Sigmoid colon (tissue), 7 donors: ENCODE measurements around the gene ZNF513. TPM values are rescaled to one million over a fixed set of nuclear protein-coding genes. Genes with fewer than 3 reads are reported as not detected.

ENCODE experiments used
- DNase-seq: peaks from one replicate; pipeline ENCODE4 v3.0.0-alpha.2; 2019
- H3K27ac ChIP-seq, 4 donors: fragments of 200-600 bp; sonication (generic); one replicate each; pipeline ENCODE4 v1.5.1; 2016 to 2019; ENCODE audit warnings: mild to moderate bottlenecking in 1 of 4
- H3K27me3 ChIP-seq, 3 donors: fragments of 200-600 bp; sonication (generic); one replicate each; pipeline ENCODE4 v1.5.1; 2019; ENCODE audit warnings: mild to moderate bottlenecking in 1 of 3
- H3K36me3 ChIP-seq, 4 donors: fragments of 200-600 bp; sonication (generic); one replicate each; pipeline ENCODE4 v1.5.1; 2016 to 2019
- H3K4me1 ChIP-seq, 4 donors: fragments of 200-600 bp; sonication (generic); one replicate each; pipeline ENCODE4 v1.5.1; 2017 to 2019
- H3K4me3 ChIP-seq, 4 donors: fragments of 200-600 bp; sonication (generic); one replicate each; pipeline ENCODE4 v1.5.1; 2017 to 2019; ENCODE audit warnings: mild to moderate bottlenecking in 2 of 4, moderate library complexity in 1 of 4
- H3K9me3 ChIP-seq, 4 donors: fragments of 200-600 bp in 3 of 4; sonication (generic) in 3 of 4; one replicate each; pipeline versions ENCODE4 v1.5.1 to v1.6.1; 2013 to 2019
- EP300 ChIP-seq, 4 donors: sonication (generic); formaldehyde crosslinking; IDR thresholded peaks; one replicate each; pipeline ENCODE4 v1.6.1; 2017; ENCODE audit warnings: antibody characterized with exemption in 4 of 4
- POLR2A ChIP-seq, 2 donors: fragments of 450-650 bp; IDR thresholded peaks; one replicate each; pipeline ENCODE4 v1.6.1; 2016; ENCODE audit warnings: antibody characterized with exemption in 2 of 2, mild to moderate bottlenecking in 2 of 2, moderate library complexity in 2 of 2
- POLR2AphosphoS5 ChIP-seq, 4 donors: sonication (generic); formaldehyde crosslinking; IDR thresholded peaks; one replicate each; pipeline ENCODE4 v1.6.1; 2017; ENCODE audit warnings: antibody characterized with exemption in 4 of 4
- WGBS, 2 donors: extraction: QIAGEN DNeasy Blood & Tissue Kit; methylation state at CpG; one replicate each; pipeline ENCODE4 v1.1.7; 2013; 5-methylcytosine and 5-hydroxymethylcytosine counted together
- intact Hi-C: fragments of 100-400 bp; cut with DNase I; formaldehyde crosslinking; loops from one replicate; pipeline ENCODE4 v1.15.1; 2023
- polyA plus RNA-seq, 3 donors: library from polyadenylated mRNA; stranded (reverse); fragments of 200-250 nt; gene quantifications; one replicate each; pipeline ENCODE4 v1.2.3, GENCODE V29; 2013
- total RNA-seq, 4 donors: library from RNA; depleted of rRNA; stranded (reverse); fragments of >200 nt; gene quantifications; one replicate each; pipeline ENCODE4 v1.1.0, GENCODE V29; 2016
- TF ChIP-seq, protein P1 (sequence below), 4 experiments: fragments of 450-650 bp in 3 of 4; fragments of 200-600 bp in 1 of 4; IDR thresholded peaks; one replicate each; pipeline ENCODE4 v1.5.1; 2016 to 2019; ENCODE audit warnings: antibody characterized with exemption in 4 of 4, mild to moderate bottlenecking in 3 of 4, moderate library complexity in 2 of 4
- donor health status: healthy with polysubstance abuse.
- donor health status: Bipolar disorder and iron deficiency.
- donor health status: healthy.

ZNF513 gene
- total and polyA plus RNA-seq, 7 donors: 5.0 to 27.5 (median 8.7) TPM

DNA sequence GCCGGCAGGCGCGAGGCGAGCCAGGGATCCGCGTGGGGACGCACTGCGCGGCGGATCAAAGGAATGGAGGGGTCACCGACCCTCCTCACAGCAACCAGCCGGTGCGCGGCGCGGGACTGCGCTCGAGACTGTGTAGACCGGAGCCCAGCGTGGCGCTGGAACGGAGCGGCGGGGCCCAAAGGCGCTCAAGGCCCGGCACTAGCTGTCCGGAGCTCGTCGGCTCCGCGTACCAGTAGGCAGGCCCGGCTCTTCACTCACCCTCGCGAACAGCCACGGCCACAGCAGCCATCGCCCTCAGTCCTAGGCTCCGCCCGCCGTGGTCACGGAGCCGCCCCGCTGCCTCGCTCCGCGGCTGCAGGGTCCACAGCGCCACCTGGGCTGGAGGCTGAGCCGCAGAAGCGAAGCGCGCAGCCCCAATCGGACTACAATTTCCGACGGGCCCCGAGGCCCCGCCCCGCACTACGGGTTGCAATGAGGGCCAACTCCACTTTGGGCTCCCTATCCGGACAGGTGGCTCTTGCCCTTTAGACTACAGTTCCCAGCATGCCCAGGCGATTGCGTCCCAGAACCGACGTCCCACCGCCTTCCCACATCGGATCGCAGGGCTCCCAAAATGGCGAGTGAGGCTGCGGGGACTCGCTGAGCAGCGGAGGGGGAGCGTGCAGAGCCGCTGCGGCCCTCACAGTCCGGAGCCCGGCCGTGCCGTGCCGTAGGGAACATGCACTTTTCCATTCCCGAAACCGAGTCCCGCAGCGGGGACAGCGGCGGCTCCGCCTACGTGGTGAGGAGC, 10.3 kb downstream of the ZNF513 start, which contains the start of the genes EIF2B4 and SNX17:
Gene EIF2B4 (minus strand): TSS at position 313 of the 790 bp plus-strand sequence. CDS start 24 bp downstream, at position 289.
Gene SNX17 (plus strand): TSS at position 591 of the 790 bp plus-strand sequence. CDS start 128 bp downstream, at position 719.
- intact Hi-C loops: loop anchor here (1.0 to 2.0 kb wide), 4 partner anchors 10 to 59 kb away; partner anchors contain the start of genes MPV17, NRBP1 and ZNF513
- H3K27me3 ChIP-seq: no peaks in the 10 kb centered on the region
- H3K36me3 ChIP-seq: peaks cover 42 to 67% (median 53%) of the 10 kb centered on the region in 4 donors
- TF ChIP-seq POLR2A (IDR thresholded peaks at IDR 0.05) (peak; percentile 25 to 45), EP300 (IDR thresholded peaks at IDR 0.05) (peak in 2 of 4 donors; percentile 37 to 52), POLR2AphosphoS5 (IDR thresholded peaks at IDR 0.05) (peak; percentile 79 to 93 (median 88))
- TF ChIP-seq, protein P1, sequence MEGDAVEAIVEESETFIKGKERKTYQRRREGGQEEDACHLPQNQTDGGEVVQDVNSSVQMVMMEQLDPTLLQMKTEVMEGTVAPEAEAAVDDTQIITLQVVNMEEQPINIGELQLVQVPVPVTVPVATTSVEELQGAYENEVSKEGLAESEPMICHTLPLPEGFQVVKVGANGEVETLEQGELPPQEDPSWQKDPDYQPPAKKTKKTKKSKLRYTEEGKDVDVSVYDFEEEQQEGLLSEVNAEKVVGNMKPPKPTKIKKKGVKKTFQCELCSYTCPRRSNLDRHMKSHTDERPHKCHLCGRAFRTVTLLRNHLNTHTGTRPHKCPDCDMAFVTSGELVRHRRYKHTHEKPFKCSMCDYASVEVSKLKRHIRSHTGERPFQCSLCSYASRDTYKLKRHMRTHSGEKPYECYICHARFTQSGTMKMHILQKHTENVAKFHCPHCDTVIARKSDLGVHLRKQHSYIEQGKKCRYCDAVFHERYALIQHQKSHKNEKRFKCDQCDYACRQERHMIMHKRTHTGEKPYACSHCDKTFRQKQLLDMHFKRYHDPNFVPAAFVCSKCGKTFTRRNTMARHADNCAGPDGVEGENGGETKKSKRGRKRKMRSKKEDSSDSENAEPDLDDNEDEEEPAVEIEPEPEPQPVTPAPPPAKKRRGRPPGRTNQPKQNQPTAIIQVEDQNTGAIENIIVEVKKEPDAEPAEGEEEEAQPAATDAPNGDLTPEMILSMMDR (IDR thresholded peaks at IDR 0.05): peak; percentile 23 to 46 (median 35)
- H3K4me1 ChIP-seq: peaks cover 0 to 39% (median 33%) of the 10 kb centered on the region in 4 donors
- DNase-seq: peak; percentile 100
- peak within 1 kb of the TSS; percentile 92 to 99 (median 95) for H3K27ac ChIP-seq
- 0% methylated on average over 85 of the region's 85 CpGs for WGBS, 2 donors
- no peaks in the 10 kb centered on the region for H3K9me3 ChIP-seq
- H3K4me3 ChIP-seq: peak within 1 kb of the TSS; percentile 71 to 98 (median 92)

DNA sequence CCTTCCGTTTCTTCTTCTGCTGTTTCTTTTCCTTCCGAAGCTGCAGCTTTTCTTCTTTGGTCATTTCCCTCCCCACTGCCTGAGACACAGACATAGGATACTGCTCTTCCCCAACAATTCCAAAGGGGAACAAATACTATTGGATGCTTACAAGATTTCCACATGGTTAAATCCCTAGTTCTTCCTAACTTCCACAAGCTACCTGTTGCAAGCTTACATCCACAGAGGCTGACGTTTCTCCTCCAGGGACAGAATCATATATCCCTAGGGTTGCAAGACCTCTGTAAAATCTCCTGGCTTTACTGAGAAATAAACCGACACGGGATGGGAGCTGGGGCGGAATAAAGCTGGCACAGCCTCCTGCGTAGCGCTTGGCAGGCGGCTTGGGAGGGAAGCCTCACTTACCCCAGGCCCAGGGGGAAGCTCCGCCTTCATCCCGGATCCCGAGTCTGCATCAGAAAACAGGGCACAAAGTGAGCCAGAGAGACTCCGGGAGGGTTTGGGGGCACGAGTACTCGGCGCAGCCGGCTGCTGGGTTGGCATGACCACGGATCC, 11.0 kb downstream of the ZNF513 start:
- Histone ChIP-seq H3K4me1 (peaks cover 0 to 39% (median 33%) of the 10 kb centered on the region in 4 donors), H3K9me3 (no peaks in the 10 kb centered on the region), H3K27me3 (no peaks in the 10 kb centered on the region), H3K4me3 (peak overlapping the region; percentile 71 to 95 (median 87)), H3K36me3 (peaks cover 37 to 67% (median 51%) of the 10 kb centered on the region in 4 donors), H3K27ac (peak overlapping the region; percentile 92 to 99 (median 95))
- intact Hi-C loops: loop anchor here (1.0 to 2.0 kb wide), 4 partner anchors 11 to 59 kb away; partner anchors contain the start of genes MPV17, NRBP1 and ZNF513
- WGBS, 2 donors: 1% methylated on average over 18 of the region's 18 CpGs
- DNase-seq: peak; percentile 84
- TF ChIP-seq EP300 (IDR thresholded peaks at IDR 0.05): no peak
- no peak for TF ChIP-seq POLR2AphosphoS5 (IDR thresholded peaks at IDR 0.05)
- TF ChIP-seq, protein P1 (IDR thresholded peaks at IDR 0.05): no peak
- TF ChIP-seq POLR2A (IDR thresholded peaks at IDR 0.05): no peak

DNA sequence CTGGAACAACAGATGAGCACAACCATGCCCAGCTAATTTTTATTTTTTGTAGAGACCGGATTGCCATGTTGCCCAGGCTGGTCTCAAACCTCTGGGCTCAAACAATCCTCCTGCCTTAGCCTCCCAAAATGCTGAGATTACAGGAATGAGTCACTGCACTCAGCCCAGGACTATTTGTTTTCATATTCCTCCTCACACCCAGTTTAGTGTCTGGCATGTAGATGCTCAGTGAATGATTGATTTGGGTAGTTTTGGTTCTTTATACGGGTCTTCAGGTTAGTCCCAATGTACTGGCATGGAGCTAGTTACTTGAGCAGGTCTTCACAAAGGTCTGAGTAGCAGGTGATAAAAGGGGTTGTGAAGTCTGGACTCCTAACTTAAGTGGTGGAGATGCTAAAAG, 16.6 kb downstream of the ZNF513 start:
- Histone ChIP-seq H3K27ac (no peak overlapping the region), H3K27me3 (no peaks in the 10 kb centered on the region), H3K4me3 (no peak overlapping the region), H3K36me3 (peaks cover 33 to 60% (median 46%) of the 10 kb centered on the region in 4 donors), H3K9me3 (no peaks in the 10 kb centered on the region), H3K4me1 (peaks cover 0 to 9% (median 6%) of the 10 kb centered on the region in 4 donors)
- intact Hi-C loops: no loop called here
- WGBS, 2 donors: 70 to 85% methylated on average over 2 of the region's 2 CpGs
- DNase-seq: no peak
- no peak for TF ChIP-seq POLR2A (IDR thresholded peaks at IDR 0.05)

DNA sequence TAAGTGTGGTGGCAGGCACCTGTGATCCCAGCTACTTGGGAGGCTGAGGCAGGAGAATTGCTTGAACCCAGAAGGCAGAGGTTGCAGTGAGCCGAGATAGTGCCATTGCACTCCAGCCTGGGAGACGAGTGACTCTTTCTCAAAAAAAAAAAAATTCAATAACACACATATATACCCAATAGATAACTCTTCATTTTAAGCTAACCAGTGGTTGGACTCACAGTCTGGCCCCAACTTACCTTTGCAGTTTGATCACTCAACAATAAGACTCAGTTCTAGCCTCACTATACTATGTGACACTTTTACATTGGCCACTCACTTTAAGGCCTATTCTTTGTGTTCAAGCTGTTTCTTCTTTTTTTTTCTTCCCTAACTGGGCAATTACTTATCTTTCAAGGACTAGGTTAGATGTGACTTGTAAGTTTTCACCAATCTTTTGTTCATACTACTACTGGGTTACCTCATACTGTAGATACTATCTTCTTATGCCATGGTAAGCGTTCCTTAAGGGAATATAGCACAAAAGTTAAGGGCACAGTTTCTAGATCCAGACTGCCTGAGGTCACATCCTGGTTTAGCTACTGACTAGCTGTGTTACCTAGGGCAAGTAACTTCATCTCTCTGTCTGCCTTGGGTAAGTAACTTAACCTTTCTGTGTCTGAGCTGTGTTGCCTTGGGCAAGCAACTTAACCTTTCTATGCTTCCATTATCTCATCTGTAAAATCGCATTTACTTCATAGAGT, 17.7 kb downstream of the ZNF513 start:
- peaks cover 0 to 7% (median 7%) of the 10 kb centered on the region in 4 donors for H3K4me1 ChIP-seq
- H3K27ac ChIP-seq: no peak overlapping the region
- intact Hi-C loops: no loop called here
- 92 to 94% methylated on average over 4 of the region's 4 CpGs for WGBS, 2 donors
- H3K27me3 ChIP-seq: no peaks in the 10 kb centered on the region
- peaks cover 29 to 49% (median 40%) of the 10 kb centered on the region in 4 donors for H3K36me3 ChIP-seq
- DNase-seq: no peak
- H3K4me3 ChIP-seq: no peak overlapping the region
- TF ChIP-seq POLR2A (IDR thresholded peaks at IDR 0.05) (no peak), EP300 (IDR thresholded peaks at IDR 0.05) (no peak), POLR2AphosphoS5 (IDR thresholded peaks at IDR 0.05) (no peak)
- TF ChIP-seq, protein P1 (IDR thresholded peaks at IDR 0.05): no peak
- no peaks in the 10 kb centered on the region for H3K9me3 ChIP-seq
